ENCODE measurements around the gene NCOA5.
"Not testable (repeated sequence)": the region's sequence is repeated elsewhere in the genome, so short reads cannot be mapped to it uniquely, and the experiment has no call there.

NCOA5 gene

DNA sequence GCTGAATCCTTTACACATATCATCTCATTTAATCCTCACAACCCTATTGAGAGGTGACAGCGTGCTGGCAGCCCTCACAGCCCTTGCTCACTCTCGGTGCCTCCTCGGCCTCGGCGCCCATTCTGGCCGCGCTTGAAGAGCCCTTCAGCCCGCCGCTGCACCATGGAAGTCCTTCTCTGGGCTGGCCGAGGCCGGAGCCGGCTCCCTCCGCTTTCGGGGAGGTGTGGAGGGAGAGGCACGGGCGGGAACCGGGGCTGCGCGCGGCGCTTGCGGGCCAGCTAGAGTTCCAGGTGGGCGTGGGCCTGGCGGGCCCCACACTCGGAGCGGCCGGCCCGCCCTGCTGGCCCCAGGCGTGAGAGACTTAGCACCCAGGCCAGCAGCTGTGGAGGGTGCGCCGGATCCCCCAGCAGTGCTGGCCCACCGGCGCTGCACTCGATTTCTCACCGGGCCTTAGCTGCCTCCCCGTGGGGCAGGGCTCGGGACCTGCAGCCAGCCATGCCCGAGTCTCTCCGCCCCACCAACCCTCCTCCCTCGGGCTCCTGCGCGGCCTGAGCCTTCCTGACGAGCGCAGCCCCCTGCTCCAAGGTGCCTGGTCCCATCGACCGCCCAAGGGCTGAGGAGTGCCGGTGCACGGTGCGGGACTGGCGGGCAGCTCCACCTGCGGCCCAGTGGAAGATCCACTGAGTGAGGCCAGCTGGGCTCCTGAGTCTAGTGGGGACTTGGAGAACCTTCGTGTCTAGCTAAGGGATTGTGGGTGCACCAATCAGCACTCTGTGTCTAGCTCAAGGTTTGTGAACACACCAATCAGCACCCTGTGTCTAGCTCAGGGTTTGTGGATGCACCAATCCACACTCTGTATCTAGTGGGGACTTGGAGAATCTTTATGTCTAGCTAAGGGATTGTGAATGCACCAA lies 2.1 kb upstream of the NCOA5 start:
- H3K4me1 Mint-ChIP-seq (ENCODE audit: low read depth), result peaks cover 18% of the 10 kb centered on the region
- H3K27me3 Mint-ChIP-seq (ENCODE audit: low read depth); H3K9me3 Mint-ChIP-seq; H3K36me3 Mint-ChIP-seq (ENCODE audit: low read depth); H3K27ac Mint-ChIP-seq; DNase-seq (ENCODE audit: low spot score); H3K4me3 Mint-ChIP-seq: not testable (repeated sequence)

DNA sequence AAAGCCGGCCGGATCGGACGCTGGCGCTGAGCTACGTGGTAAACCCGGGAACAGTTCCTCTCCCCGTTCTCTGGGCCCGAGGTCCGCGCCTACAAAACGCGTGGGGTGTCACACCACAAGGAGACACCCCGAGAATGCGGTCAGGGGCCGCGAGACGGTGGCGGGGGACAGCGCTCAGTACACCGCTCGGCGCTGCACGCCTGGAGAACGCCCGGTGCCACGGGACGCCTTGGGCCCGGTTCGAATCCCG lies 670 bp downstream of the NCOA5 start:
- DNase-seq (ENCODE audit: low spot score), result no peak
- peak overlapping the region; percentile 85 for H3K4me3 Mint-ChIP-seq
- no peaks in the 10 kb centered on the region for H3K27me3 Mint-ChIP-seq (ENCODE audit: low read depth)
- H3K9me3 Mint-ChIP-seq, result no peaks in the 10 kb centered on the region
- H3K36me3 Mint-ChIP-seq (ENCODE audit: low read depth), result peaks cover 9% of the 10 kb centered on the region
- H3K4me1 Mint-ChIP-seq (ENCODE audit: low read depth), result peaks cover 23% of the 10 kb centered on the region
- peak overlapping the region; percentile 88 for H3K27ac Mint-ChIP-seq

DNA sequence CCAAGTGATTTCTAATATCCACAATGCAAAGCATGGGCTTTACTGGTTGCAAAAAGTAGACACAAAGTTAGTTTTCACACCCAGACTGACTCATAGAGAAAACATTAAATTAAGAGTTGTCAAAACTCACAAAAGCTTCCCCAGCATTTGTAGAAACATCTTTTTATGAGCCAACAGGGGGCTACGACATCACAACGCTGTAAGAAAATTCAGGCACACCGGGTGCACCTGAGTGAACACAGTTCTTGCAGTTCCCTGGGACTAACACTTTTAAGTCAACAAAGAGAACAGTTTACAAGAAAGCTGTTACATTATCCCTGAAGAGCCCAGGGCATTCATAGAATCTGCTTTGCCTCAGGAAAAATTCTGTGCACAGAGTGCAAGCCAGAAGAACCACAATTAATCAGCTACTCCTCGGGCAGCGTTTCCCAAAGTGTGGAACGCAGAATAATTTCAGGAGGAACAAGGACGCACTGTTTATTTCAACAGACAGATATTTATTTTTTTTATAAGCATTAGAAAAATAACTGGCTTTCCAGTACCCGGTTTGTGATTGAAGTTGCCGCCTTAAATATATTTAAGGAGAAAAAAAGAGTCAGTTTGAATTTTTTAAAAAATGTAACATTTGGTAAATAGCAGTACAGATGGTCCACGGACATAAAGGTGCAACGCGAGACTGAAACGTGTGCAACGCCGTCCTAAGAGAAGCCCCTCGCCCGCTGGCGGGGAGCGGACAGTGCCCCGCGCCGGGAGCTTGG lies 1.2 kb downstream of the NCOA5 start:
- DNase-seq (ENCODE audit: low spot score), result no peak
- Mint-ChIP-seq H3K9me3 (no peaks in the 10 kb centered on the region), H3K4me1 (ENCODE audit: low read depth) (peaks cover 23% of the 10 kb centered on the region), H3K4me3 (peak overlapping the region; percentile 85), H3K27ac (peak overlapping the region; percentile 5), H3K36me3 (ENCODE audit: low read depth) (peaks cover 9% of the 10 kb centered on the region), H3K27me3 (ENCODE audit: low read depth) (no peaks in the 10 kb centered on the region)

DNA sequence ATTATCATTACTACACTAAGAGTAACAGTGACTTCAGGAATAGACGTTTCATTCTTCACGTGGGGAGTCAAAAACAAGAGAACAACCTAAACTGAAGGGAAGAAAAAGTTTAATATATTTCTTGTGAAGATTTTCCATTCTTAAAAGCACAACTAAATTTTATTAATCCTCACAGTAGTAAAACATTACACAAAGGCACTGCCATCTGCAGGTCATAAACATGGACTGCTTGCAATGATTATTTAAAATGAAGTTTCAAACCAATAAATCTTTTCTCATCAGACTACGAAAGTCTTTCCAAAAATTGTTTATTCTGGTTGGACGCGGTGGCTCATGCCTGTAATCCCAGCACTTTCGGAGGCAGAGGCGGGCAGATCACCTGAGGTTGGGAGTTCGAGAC lies 2.6 kb downstream of the NCOA5 start:
- H3K9me3 Mint-ChIP-seq, result no peaks in the 10 kb centered on the region
- DNase-seq (ENCODE audit: low spot score), result no peak
- no peak overlapping the region for H3K27ac Mint-ChIP-seq
- H3K36me3 Mint-ChIP-seq (ENCODE audit: low read depth), result peaks cover 9% of the 10 kb centered on the region
- peaks cover 23% of the 10 kb centered on the region for H3K4me1 Mint-ChIP-seq (ENCODE audit: low read depth)
- no peaks in the 10 kb centered on the region for H3K27me3 Mint-ChIP-seq (ENCODE audit: low read depth)
- peak overlapping the region; percentile 56 for H3K4me3 Mint-ChIP-seq

DNA sequence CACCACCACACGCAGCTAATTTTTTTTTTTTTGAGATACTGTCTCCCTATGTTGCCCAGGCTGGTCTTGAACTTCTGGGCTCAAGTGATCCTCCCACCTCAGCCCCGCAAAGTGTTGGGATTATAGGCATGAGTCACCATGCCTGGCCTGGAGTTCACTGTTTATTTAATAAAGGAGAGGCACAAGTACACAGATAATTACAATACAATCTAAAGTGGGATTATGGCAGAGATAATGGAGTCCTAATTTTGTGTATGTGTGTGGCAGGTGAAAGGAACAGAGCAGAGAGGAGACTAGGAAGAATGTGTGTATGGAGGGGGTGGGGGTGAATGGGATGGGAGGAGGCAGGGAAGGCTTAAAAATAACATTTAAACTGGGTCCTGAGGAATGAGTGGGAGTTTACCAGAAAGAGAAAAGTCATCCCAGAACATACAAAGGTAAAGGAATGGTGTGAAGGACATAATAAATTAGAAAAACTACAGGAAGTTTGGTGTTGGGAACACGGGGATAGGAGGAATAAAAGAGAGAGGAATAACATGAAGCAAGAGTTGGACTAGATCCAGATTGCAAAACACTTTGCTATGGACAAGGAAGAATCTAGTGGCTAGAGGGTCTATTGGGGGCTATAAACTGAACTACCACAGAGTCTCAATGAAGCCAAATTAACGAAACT lies 4.4 kb downstream of the NCOA5 start:
- no peak for DNase-seq (ENCODE audit: low spot score)
- Mint-ChIP-seq H3K27ac (no peak overlapping the region), H3K4me3 (no peak overlapping the region), H3K27me3 (ENCODE audit: low read depth) (no peaks in the 10 kb centered on the region), H3K4me1 (ENCODE audit: low read depth) (peaks cover 23% of the 10 kb centered on the region), H3K36me3 (ENCODE audit: low read depth) (peaks cover 10% of the 10 kb centered on the region), H3K9me3 (no peaks in the 10 kb centered on the region)

DNA sequence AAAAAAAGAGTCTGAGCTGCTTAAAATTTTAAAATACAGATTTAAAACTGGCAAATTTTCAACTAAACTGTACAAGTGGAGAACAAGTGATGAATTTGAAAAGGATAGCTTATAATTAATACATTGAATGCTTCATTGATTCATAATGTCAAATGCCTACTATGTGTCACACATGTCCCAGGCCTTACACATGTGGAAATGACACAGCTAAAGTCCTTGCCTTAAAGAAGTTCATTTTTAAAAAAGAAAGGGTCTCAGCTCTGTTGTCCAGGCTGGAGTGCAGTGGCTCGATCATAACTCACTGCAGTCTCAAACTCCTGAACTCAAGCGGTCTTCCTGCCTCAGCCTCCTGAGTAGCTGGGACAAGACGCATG lies 5.0 kb downstream of the NCOA5 start:
- H3K4me1 Mint-ChIP-seq (ENCODE audit: low read depth), result peaks cover 19% of the 10 kb centered on the region

DNA sequence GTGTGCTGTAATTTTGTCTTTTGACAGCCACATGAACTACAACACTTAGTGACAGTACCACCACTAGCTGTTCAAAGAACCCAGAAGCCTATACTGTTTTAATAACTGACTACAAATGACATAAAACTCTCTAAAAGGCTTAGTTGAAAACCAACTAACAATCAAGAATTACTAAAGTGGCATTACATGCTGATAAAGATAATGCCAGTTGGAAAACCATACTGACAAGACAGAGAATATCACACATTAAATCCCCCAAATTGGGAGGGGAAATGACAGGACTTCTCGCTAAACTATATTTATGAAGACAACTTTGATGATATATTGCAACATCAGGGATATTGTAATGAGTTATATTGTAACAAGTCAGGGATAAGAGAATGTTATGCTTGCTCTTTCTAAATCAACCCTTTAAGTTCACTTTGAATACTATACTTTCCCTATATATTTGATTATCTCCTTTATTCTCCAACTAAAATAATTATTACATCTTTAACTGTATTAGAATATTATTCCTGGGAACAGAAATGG lies 6.2 kb downstream of the NCOA5 start:
- Mint-ChIP-seq H3K27me3 (ENCODE audit: low read depth) (no peaks in the 10 kb centered on the region), H3K27ac (no peak overlapping the region), H3K4me1 (ENCODE audit: low read depth) (peaks cover 19% of the 10 kb centered on the region), H3K36me3 (ENCODE audit: low read depth) (peaks cover 13% of the 10 kb centered on the region), H3K9me3 (no peaks in the 10 kb centered on the region), H3K4me3 (no peak overlapping the region)
- no peak for DNase-seq (ENCODE audit: low spot score)

More for the DNA sequence above, 5.0 kb downstream of the NCOA5 start:
- Mint-ChIP-seq H3K27me3 (ENCODE audit: low read depth) (no peaks in the 10 kb centered on the region), H3K4me3 (no peak overlapping the region), H3K9me3 (no peaks in the 10 kb centered on the region), H3K36me3 (ENCODE audit: low read depth) (peaks cover 10% of the 10 kb centered on the region), H3K27ac (no peak overlapping the region)
- DNase-seq (ENCODE audit: low spot score), result no peak

DNA sequence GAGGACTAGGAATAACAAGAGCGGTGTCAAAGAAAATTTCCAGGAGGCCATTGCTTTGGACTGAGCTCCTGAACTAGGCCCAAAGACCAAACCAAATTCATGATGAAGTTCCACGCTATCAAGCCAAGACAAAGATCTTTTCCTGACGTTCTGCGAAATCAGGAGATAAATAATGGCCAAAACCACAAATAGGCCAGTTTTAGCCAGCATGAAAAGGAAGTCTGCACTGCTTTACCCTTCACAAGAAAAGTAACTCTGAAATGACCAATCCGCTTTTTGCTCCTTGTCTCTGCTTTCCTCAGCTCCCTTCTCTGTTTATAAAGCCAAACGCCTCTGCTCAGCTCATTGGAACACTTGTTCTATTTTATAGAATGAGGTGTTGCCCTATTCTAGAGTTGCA lies 6.7 kb downstream of the NCOA5 start:
- Mint-ChIP-seq H3K9me3 (no peaks in the 10 kb centered on the region), H3K27me3 (ENCODE audit: low read depth) (no peaks in the 10 kb centered on the region), H3K36me3 (ENCODE audit: low read depth) (peaks cover 16% of the 10 kb centered on the region), H3K4me3 (no peak overlapping the region), H3K27ac (no peak overlapping the region), H3K4me1 (ENCODE audit: low read depth) (peaks cover 15% of the 10 kb centered on the region)
- no peak for DNase-seq (ENCODE audit: low spot score)

DNA sequence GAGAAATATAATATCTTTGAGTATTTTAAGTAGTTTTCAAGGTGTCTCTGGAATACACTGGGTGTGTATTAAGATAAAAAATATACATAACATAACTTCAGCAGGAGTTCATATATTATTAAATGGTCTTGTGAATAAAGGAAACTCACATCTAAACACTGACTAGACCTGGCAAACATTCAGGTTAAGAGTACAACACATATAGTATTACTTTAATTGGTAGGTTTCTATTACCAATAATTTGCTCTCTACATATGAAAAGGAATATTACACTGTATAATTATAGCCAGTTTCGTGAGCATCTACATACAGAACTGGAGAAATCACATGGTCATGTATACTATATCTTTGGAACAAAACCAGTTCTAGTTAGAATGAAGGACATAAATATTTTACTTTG lies 8.7 kb downstream of the NCOA5 start:
- H3K27ac Mint-ChIP-seq, result no peak overlapping the region
- no peak for DNase-seq (ENCODE audit: low spot score)
- no peak overlapping the region for H3K4me3 Mint-ChIP-seq
- H3K4me1 Mint-ChIP-seq (ENCODE audit: low read depth), result no peaks in the 10 kb centered on the region
- H3K27me3 Mint-ChIP-seq (ENCODE audit: low read depth), result no peaks in the 10 kb centered on the region
- no peaks in the 10 kb centered on the region for H3K9me3 Mint-ChIP-seq
- peaks cover 16% of the 10 kb centered on the region for H3K36me3 Mint-ChIP-seq (ENCODE audit: low read depth)

DNA sequence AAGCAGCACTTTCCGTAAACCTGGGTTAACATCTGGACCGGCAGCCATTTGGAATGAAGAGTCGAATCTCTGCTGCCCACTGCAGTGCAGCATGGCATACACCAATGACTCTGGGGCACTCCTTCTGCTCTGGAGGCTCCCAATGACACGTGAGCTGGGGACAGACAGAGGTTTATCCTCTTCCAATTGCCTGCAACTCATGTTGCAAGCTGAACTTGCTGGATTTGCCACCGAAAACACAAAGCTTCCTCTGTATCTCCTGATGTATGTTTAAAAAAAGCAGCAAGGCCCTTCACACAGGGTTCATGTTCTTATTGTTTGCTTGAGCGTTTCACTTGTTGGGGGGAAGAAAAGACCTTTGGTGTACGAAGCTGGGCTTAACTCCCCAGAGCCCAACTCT lies 10.8 kb downstream of the NCOA5 start:
- DNase-seq (ENCODE audit: low spot score), result no peak
- Mint-ChIP-seq H3K9me3 (no peaks in the 10 kb centered on the region), H3K27ac (no peak overlapping the region), H3K4me3 (no peak overlapping the region), H3K36me3 (ENCODE audit: low read depth) (peaks cover 23% of the 10 kb centered on the region), H3K27me3 (ENCODE audit: low read depth) (no peaks in the 10 kb centered on the region), H3K4me1 (ENCODE audit: low read depth) (no peaks in the 10 kb centered on the region)

DNA sequence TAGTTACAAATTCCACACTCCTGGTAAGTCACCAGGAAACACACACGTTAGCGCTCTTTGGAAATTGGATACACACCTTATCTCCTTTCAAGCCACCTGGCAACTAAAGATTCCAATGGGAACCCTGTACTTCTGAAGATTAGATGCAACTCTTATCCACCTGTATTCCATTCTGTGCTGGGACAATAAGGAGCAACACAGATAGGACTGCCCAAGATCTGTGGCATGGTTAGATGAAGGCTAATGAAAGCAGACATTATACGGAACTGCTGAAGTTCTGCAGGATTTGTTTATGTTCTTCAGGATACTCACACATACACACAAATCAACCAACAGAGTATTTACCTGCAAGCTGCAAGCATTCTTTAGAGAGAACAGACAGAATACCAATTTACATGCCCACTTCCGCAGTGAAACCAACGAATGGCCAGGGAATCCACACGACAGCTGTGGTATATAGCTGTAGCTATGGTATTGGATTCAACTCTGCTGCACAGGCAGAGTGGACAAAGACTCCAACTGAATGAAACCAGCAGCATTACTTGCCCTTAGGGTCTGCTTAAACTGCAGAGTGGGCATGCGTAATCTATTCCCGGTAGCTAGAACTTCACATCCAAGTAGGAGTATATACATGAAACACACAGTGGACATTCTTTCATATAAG lies 12.0 kb downstream of the NCOA5 start:
- Mint-ChIP-seq H3K36me3 (ENCODE audit: low read depth) (peaks cover 23% of the 10 kb centered on the region), H3K27me3 (ENCODE audit: low read depth) (no peaks in the 10 kb centered on the region), H3K4me1 (ENCODE audit: low read depth) (peaks cover 2% of the 10 kb centered on the region), H3K4me3 (no peak overlapping the region), H3K27ac (no peak overlapping the region), H3K9me3 (no peaks in the 10 kb centered on the region)
- DNase-seq (ENCODE audit: low spot score), result no peak

DNA sequence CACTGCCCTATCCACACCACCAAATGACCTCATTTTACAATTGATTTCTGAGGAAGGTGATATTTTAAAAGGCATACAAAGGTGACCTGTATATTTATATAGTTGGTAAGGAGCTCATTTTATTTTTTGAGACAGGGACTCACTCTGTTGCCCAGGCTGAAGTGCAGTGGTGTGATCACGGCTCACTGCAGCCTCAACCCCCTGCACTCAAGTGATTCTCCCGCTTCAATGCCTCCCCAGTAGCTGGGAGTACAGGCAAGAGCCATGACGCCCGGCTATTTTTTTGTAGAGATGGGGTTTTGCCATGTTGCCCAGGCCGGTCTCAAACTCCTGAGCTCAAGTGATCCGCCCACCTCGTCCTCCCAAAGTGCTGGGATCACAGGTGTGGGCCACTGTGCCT lies 13.0 kb downstream of the NCOA5 start:
- Mint-ChIP-seq H3K36me3 (ENCODE audit: low read depth) (peaks cover 23% of the 10 kb centered on the region), H3K4me1 (ENCODE audit: low read depth) (peaks cover 2% of the 10 kb centered on the region), H3K27ac (no peak overlapping the region), H3K9me3 (no peaks in the 10 kb centered on the region), H3K4me3 (no peak overlapping the region), H3K27me3 (ENCODE audit: low read depth) (no peaks in the 10 kb centered on the region)
- DNase-seq (ENCODE audit: low spot score), result no peak

DNA sequence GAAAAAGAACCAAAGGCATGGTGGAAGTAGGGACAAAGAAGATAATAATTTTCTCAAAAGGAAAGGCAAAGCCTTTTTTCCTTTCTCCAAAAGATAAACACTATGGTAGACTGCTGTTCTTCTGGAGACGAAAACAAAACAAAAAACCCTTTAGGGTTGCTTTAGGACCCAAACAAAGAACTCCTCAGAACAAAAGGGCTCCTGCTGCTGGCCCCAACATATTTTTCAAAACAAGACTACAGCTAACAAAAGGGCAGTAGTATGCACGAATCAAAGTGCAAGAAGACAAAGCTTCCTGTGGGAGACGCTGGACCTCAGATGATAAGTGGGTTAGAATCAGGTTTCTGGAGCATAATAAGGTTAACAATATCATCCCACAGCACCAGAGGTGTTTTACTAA lies 15.8 kb downstream of the NCOA5 start:
- H3K27ac Mint-ChIP-seq, result no peak overlapping the region
- H3K4me1 Mint-ChIP-seq (ENCODE audit: low read depth), result peaks cover 2% of the 10 kb centered on the region
- no peak overlapping the region for H3K4me3 Mint-ChIP-seq
- no peaks in the 10 kb centered on the region for H3K27me3 Mint-ChIP-seq (ENCODE audit: low read depth)
- no peaks in the 10 kb centered on the region for H3K9me3 Mint-ChIP-seq
- DNase-seq (ENCODE audit: low spot score), result no peak
- peaks cover 22% of the 10 kb centered on the region for H3K36me3 Mint-ChIP-seq (ENCODE audit: low read depth)

DNA sequence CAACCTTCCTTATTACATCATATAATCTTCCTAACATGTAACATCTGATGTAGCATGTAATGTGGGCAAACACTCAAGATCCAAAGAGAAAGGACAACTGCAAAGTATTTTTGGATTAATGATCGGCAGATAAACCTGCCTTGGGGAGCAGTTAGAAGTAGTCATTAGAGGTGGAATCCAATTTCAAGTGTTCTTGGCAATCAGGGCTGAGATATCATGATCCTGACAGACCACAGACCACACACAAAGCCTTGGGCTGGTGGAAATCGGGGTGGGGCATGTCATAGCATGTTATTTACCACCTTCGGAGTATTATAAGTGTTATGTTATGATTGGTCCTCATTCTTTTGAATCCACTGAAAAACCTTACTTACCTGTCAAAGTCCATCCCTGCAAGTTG lies 16.3 kb downstream of the NCOA5 start:
- H3K4me3 Mint-ChIP-seq, result no peak overlapping the region
- no peaks in the 10 kb centered on the region for H3K27me3 Mint-ChIP-seq (ENCODE audit: low read depth)
- DNase-seq (ENCODE audit: low spot score), result no peak
- H3K27ac Mint-ChIP-seq, result no peak overlapping the region
- no peaks in the 10 kb centered on the region for H3K9me3 Mint-ChIP-seq
- H3K36me3 Mint-ChIP-seq (ENCODE audit: low read depth), result peaks cover 21% of the 10 kb centered on the region
- H3K4me1 Mint-ChIP-seq (ENCODE audit: low read depth), result peaks cover 2% of the 10 kb centered on the region

Measured in T-helper 2 cell treated with Interferon-gamma antibody and Interleukin-4, amounts not matched to agents 5 μg/mL and 100 μg/mL, for 36 hours (primary cell).